NCI-H2107 (cell line): Measurements from ENCODE around the gene DLX5.

ENCODE experiments used
- DNase-seq: peaks from one replicate; lab custom pipeline; 2025; lab: John Stamatoyannopoulos, UW

DLX5 gene

GRCh38 chr7:96991546-96992191 lies 33.0 kb downstream of the DLX5 start:
- DNase-seq: no peak

DNA sequence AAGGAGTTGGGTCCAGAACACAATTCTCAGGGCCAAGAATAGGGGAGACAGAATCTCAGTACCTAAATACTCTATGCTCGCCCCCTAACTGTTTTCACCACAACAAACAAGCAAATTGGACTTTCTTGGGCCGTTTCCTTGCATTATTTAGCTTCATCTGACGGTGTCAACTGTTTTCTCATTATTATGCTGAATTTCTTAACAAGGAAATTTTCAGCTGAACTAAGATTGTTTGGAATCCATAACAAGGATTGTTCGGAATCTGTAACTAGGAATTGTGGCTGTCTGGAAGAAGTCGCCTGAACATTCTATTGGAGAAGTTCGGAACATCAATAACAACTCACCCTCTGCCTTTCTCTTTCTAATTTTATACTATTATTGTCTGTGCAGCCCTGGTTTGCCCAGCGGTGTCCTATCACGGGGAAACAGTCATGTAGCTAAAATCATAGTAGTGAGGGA lies 34.7 kb downstream of the DLX5 start:
- DNase-seq: no peak

- DNase-seq: no peak
These were observed 35.3 kb downstream of the DLX5 start for GRCh38 chr7:96989241-96989858.

GRCh38 chr7:96987719-96988118 lies 36.9 kb downstream of the DLX5 start:
- DNase-seq: no peak

GRCh38 chr7:96986901-96987300 lies 37.7 kb downstream of the DLX5 start:
- no peak for DNase-seq

- no peak for DNase-seq
These were observed 38.6 kb downstream of the DLX5 start for GRCh38 chr7:96985992-96986391.

- no peak for DNase-seq
These were observed 42.0 kb downstream of the DLX5 start for GRCh38 chr7:96982586-96982985.

GRCh38 chr7:96979551-96980276 lies 44.9 kb downstream of the DLX5 start:
- DNase-seq: no peak

DNA sequence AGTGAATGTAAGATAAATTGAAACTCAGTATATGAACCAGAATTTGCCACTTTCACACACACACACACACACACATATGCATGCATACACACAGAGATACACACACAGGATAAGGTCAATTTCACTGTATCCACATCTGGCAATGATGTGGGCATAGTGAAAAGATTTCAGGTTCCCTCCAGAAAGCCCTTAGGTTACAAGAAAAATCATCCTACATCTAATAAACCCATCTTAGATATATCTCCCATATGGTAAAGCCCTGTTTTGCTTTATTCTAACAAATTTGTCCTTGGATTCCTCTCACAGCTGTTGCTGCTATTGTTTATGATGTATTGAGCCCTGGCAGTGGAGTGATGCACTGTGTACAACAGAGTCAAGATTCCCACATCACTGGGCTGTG lies 47.2 kb downstream of the DLX5 start:
- no peak for DNase-seq

- DNase-seq: no peak
These were observed 48.5 kb downstream of the DLX5 start for GRCh38 chr7:96976106-96976505.

- DNase-seq: no peak
These were observed 50.6 kb downstream of the DLX5 start for GRCh38 chr7:96973986-96974385.

- DNase-seq: no peak
These were observed 53.9 kb downstream of the DLX5 start for GRCh38 chr7:96970739-96971138.
